ENCODE measurements around the gene KCNMB2.
"Not testable (repeated sequence)": the region's sequence is repeated elsewhere in the genome, so short reads cannot be mapped to it uniquely, and the experiment has no call there.

Gene KCNMB2

GRCh38 chr3:178706411-178706810, 170.2 kb downstream of the KCNMB2 start:
- DNase-seq = no peak

DNA sequence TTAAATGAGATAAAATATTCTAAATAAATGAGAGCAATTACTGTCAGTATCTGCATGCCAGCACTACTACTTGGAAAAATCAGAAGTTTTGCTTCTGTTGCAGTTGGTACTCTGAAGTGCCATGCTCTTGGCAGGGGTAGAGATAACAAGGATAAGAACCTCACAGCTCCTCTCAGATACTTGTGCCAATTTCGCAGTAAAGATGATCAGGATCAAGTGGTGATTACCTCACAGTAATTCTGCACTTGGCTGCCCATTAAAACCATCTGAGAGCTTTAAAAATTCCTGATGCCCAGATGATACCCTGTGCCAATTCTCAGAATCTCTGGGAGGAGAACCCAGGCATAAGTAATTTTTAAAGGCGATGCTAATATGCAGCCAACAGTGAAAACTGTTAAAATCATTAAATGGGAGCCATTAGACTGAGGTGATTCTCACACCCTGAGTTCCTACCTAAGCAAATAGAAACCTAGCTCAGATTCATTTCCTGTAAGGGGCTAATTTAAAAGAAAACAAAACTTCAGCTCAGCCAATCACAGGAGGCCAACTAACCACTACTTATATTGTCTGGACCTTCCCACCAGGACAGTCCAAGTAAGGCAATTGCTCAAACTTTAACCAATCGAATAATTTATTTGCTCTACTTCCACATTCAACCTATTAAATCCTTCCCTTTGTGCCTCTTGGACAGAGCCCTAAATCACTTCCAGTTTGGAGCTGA, 171.2 kb downstream of the KCNMB2 start:
- peak; percentile 58 for DNase-seq

- DNase-seq = no peak
These were observed 172.8 kb downstream of the KCNMB2 start for GRCh38 chr3:178709051-178709450.

GRCh38 chr3:178711753-178712152, 175.5 kb downstream of the KCNMB2 start:
- DNase-seq = no peak

DNA sequence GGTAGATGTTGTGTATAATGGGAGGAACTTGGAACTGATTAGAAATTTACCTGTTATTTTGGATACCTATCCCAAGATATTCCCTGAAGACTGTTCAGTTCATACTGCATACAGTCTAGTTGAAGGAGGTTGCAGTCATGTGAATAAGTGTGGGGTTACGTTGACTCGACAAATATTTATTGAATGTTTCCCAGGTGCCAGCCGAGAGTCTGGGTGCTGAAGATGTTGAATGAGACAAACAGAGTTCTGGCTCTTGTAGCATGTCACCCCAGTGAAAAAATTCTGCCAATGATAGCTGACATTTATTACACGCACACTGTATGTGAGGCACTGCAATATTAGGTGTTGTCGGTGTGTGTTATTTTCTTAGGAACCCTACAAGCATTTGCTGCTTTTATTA, 176.0 kb downstream of the KCNMB2 start:
- DNase-seq = no peak

DNA sequence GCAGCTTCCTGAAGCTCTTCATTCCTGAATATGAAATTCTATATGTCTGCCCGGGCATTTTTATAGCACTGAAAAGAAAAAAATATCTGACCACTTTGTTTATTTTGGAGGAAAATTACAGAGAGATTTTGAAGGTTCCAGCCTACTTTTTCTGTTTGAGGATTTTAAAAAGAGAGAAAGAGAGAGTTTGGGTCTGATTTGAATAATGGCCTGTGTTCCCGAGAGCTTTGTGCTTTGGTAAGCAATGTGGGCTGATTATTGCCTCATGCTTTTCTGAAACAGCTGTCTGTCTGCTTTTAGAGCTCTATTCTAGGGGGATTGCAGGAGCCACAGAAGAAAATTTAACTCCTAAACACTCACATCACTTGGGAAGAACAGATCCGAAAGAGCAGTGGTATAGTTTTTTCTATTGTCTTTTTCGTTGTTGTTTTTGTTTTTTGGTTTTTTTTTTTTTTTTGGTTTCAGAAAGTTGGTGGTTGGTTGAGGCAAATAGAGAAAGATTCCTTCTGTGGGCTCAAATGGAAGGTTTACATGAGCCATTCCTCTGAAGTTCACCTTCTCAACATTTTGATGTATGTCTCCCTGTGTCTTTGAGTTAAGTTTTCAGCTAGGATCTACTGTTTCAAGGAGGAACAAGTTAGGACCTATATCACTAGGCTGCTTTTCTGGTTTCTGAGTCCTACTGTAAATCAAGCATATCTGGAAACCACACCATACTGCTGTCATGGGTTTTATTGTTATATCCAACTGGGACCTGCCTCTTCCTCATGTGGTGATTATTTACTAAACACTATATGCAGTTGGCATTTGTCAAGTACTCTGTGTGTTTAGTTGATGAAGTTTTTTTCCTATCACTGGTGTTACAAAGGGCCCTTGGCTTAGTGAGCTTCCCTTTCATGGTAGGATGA, 178.9 kb downstream of the KCNMB2 start:
- DNase-seq = no peak

- DNase-seq = no peak
These were observed 182.9 kb downstream of the KCNMB2 start for GRCh38 chr3:178718995-178719635.

GRCh38 chr3:178732824-178733223, 196.6 kb downstream of the KCNMB2 start:
- no peak for DNase-seq

- DNase-seq = no peak
These were observed 198.9 kb downstream of the KCNMB2 start for GRCh38 chr3:178735032-178735674.

GRCh38 chr3:178736300-178736699, 200.1 kb downstream of the KCNMB2 start:
- DNase-seq = no peak

DNA sequence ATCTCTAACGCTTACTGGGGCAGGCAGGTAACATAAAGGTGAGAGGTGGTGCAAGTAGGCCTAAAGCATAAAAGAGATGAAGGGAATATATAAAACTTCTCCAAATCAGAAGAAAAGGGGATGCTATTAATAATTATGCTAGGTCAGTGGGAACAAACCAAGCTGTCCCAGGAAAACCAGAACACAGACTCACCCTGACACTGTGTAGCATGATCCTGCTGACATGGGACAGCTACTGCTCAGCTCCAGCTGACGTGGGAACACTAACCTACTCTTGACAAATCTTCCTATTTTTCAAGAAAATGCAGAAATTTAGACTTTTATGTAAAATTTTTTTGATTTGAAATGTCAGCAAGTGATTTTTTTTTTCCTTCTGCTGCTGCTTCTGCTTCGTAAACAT, 203.5 kb downstream of the KCNMB2 start:
- no peak for DNase-seq

DNA sequence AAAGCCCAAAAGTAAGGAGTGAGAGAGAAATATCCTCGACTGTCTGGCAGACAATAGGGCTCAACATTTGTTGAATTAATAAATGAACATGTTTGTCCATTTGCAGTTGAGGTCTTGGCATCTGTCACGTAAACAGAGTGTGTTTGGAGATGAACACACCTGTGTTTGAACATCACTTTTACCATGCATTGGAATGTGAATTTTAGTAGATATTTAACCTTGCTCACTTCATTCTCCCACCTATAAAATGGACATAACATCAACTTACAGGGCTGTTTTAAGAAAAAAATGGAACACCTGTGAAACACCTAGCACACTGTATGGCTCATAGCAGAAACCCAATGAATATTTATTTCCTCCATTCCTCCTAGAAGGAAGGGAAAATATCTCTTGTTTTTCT, 204.8 kb downstream of the KCNMB2 start:
- no peak for DNase-seq

DNA sequence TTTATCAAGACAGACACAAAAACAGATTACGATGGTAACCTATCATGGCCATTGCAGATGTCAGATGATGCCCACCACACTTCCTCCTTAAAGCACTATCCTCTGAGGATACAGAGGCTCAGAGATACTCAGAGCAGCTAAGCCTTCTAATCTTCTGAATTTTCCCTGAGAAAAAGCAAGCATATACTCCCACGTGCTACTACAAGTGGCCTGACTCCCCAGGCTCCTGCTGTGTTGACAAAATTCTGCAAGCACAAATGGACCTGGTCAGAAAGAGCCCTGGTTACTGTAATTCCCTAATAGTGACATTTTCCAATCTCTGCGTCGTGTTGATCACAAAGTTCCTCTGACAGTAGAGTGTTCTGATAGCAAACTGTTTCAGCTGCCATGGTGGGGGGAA, 207.1 kb downstream of the KCNMB2 start:
- no peak for DNase-seq

GRCh38 chr3:178745861-178746655, 209.8 kb downstream of the KCNMB2 start:
- not testable (repeated sequence) for DNase-seq

- no peak for DNase-seq
These were observed 212.6 kb downstream of the KCNMB2 start for GRCh38 chr3:178748874-178749273.

- no peak for DNase-seq
These were observed 213.2 kb downstream of the KCNMB2 start for GRCh38 chr3:178749471-178749870.

DNA sequence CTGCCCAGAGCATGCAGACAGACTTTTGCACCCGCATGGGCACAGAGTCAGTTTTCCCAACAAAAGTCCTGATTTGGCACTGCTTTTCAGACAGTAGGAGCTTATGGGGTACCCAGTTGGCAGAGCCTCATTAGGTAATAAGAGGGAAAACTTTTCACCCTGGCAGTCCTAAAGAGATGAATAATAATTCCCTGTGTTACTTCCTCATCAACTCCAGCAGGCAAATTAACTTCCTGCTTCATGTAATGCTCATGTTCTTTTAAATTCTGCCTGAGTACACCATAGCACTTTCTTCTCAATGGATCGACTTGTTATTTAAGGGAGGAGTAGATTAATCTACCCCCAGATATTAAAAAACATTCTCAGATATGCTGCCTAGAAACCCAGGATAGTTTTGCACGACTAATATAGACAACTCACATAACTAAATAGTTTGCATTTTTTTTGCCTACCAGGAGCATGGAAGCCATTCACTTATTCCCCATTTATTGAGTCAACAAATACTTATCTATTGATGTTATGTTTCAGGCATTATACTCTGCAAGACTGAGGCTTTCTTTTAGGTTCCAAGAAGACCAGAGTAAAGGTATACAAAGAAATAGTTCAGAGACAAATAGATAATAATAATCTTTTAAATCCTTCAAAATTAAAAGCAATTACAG, 214.5 kb downstream of the KCNMB2 start:
- DNase-seq = no peak

- no peak for DNase-seq
These were observed 216.6 kb downstream of the KCNMB2 start for GRCh38 chr3:178752843-178753242.

GRCh38 chr3:178754852-178755510, 218.7 kb downstream of the KCNMB2 start:
- no peak for DNase-seq

GRCh38 chr3:178761024-178761423, 224.8 kb downstream of the KCNMB2 start:
- no peak for DNase-seq

- DNase-seq = no peak
These were observed 225.2 kb downstream of the KCNMB2 start for GRCh38 chr3:178761461-178761860.
